ENCODE data around the gene PEAK3.
A peak's percentile ranks its signal among the peaks of the same experiment; 100 is the strongest.

Gene PEAK3

GRCh38 chr19:2253106-2254063, 28.6 kb downstream of the PEAK3 start:
- TF ChIP-seq EZH2 (optimal IDR thresholded peaks at IDR 0.05; ENCODE audit: low read depth, low read length) (no peak), CTCF (IDR thresholded peaks at IDR 0.05; ENCODE audit: low read length) (peak; percentile 13; the same call in 1 of the 2 replicates)
- H3K27ac ChIP-seq (ENCODE audit: low read length): no peak overlapping the region
- H3F3A ChIP-seq (ENCODE audit: insufficient read depth, low read length): peaks cover 35% of the 10 kb centered on the region
- no peaks in the 10 kb centered on the region for H4K20me1 ChIP-seq (ENCODE audit: insufficient read depth, low read length)
- 0 out of 2 replicates have a peak, but pooled peaks cover 5% of the 10 kb centered on the region for H3K36me3 ChIP-seq (replicated peaks; ENCODE audit: insufficient read depth, low read length)
- DNase-seq: no peak
- no peak overlapping the region for H3K4me3 ChIP-seq (ENCODE audit: low read length)
- H3K27me3 ChIP-seq (replicated peaks; ENCODE audit: insufficient read depth, low read length): no peaks in the 10 kb centered on the region
- no peak overlapping the region for H2AFZ ChIP-seq (ENCODE audit: low read length)
- no peaks in the 10 kb centered on the region for H3K9me3 ChIP-seq (replicated peaks; ENCODE audit: insufficient read depth, low read length)
- no peaks in the 10 kb centered on the region for H3K9me2 ChIP-seq (replicated peaks; ENCODE audit: insufficient read depth, low read length)
- no peak overlapping the region for H3K4me2 ChIP-seq (ENCODE audit: low read depth, low read length)
- H3K4me1 ChIP-seq (ENCODE audit: low read length): peaks cover 22% of the 10 kb centered on the region
- no peak overlapping the region for H3K9ac ChIP-seq (ENCODE audit: low read length)
- H3K79me2 ChIP-seq (ENCODE audit: low read length): peaks cover 52% of the 10 kb centered on the region

GRCh38 chr19:2252797-2253105, 29.2 kb downstream of the PEAK3 start:
- no peak for TF ChIP-seq CTCF (IDR thresholded peaks at IDR 0.05; ENCODE audit: low read length)
- no peak for TF ChIP-seq EZH2phosphoT487 (IDR thresholded peaks at IDR 0.05; ENCODE audit: low read length)
- TF ChIP-seq EZH2 (optimal IDR thresholded peaks at IDR 0.05; ENCODE audit: low read depth, low read length): no peak
- Histone ChIP-seq H3K4me1 (ENCODE audit: low read length) (peaks cover 20% of the 10 kb centered on the region), H3K9me2 (replicated peaks; ENCODE audit: insufficient read depth, low read length) (no peaks in the 10 kb centered on the region), H4K20me1 (ENCODE audit: insufficient read depth, low read length) (no peaks in the 10 kb centered on the region), H3K9me3 (replicated peaks; ENCODE audit: insufficient read depth, low read length) (no peaks in the 10 kb centered on the region), H3K27me3 (replicated peaks; ENCODE audit: insufficient read depth, low read length) (no peaks in the 10 kb centered on the region), H3K36me3 (replicated peaks; ENCODE audit: insufficient read depth, low read length) (0 out of 2 replicates have a peak, but pooled peaks cover 5% of the 10 kb centered on the region), H2AFZ (ENCODE audit: low read length) (no peak overlapping the region), H3F3A (ENCODE audit: insufficient read depth, low read length) (peaks cover 37% of the 10 kb centered on the region), H3K79me2 (ENCODE audit: low read length) (peaks cover 52% of the 10 kb centered on the region), H3K27ac (ENCODE audit: low read length) (no peak overlapping the region), H3K9ac (ENCODE audit: low read length) (no peak overlapping the region), H3K4me3 (ENCODE audit: low read length) (no peak overlapping the region), H3K4me2 (ENCODE audit: low read depth, low read length) (no peak overlapping the region)
- DNase-seq: no peak

- no peak for DNase-seq
- no peak overlapping the region for H3K9ac ChIP-seq (ENCODE audit: low read length)
- H3K79me2 ChIP-seq (ENCODE audit: low read length): peaks cover 56% of the 10 kb centered on the region
- no peak overlapping the region for H3K4me3 ChIP-seq (ENCODE audit: low read length)
- peaks cover 34% of the 10 kb centered on the region for H3F3A ChIP-seq (ENCODE audit: insufficient read depth, low read length)
- no peaks in the 10 kb centered on the region for H3K27me3 ChIP-seq (replicated peaks; ENCODE audit: insufficient read depth, low read length)
- H3K4me2 ChIP-seq (ENCODE audit: low read depth, low read length): no peak overlapping the region
- TF ChIP-seq EZH2phosphoT487 (IDR thresholded peaks at IDR 0.05; ENCODE audit: low read length): no peak
- no peak for TF ChIP-seq CTCF (IDR thresholded peaks at IDR 0.05; ENCODE audit: low read length)
- no peak for TF ChIP-seq EZH2 (optimal IDR thresholded peaks at IDR 0.05; ENCODE audit: low read depth, low read length)
- no peaks in the 10 kb centered on the region for H4K20me1 ChIP-seq (ENCODE audit: insufficient read depth, low read length)
- H3K27ac ChIP-seq (ENCODE audit: low read length): no peak overlapping the region
- no peaks in the 10 kb centered on the region for H3K9me2 ChIP-seq (replicated peaks; ENCODE audit: insufficient read depth, low read length)
- no peaks in the 10 kb centered on the region for H3K9me3 ChIP-seq (replicated peaks; ENCODE audit: insufficient read depth, low read length)
- 0 out of 2 replicates have a peak, but pooled peaks cover 5% of the 10 kb centered on the region for H3K36me3 ChIP-seq (replicated peaks; ENCODE audit: insufficient read depth, low read length)
- no peak overlapping the region for H2AFZ ChIP-seq (ENCODE audit: low read length)
- peaks cover 18% of the 10 kb centered on the region for H3K4me1 ChIP-seq (ENCODE audit: low read length)
These were observed 29.7 kb downstream of the PEAK3 start for GRCh38 chr19:2252055-2252796.
